ENCODE data around the gene FCN3.
"Not testable (repeated sequence)": the region's sequence is repeated elsewhere in the genome, so short reads cannot be mapped to it uniquely, and the experiment has no call there.

Gene FCN3

GRCh38 chr1:27413004-27413403, 38.4 kb upstream of the FCN3 start:
- TF ChIP-seq CTCF (IDR thresholded peaks at IDR 0.05; ENCODE audit: control insufficient read depth, extremely low read depth, insufficient read depth) = no peak
- H3K4me3 ChIP-seq (ENCODE audit: low read depth, low read length) = no peak overlapping the region
- DNase-seq (ENCODE audit: low read depth) = no peak

DNA sequence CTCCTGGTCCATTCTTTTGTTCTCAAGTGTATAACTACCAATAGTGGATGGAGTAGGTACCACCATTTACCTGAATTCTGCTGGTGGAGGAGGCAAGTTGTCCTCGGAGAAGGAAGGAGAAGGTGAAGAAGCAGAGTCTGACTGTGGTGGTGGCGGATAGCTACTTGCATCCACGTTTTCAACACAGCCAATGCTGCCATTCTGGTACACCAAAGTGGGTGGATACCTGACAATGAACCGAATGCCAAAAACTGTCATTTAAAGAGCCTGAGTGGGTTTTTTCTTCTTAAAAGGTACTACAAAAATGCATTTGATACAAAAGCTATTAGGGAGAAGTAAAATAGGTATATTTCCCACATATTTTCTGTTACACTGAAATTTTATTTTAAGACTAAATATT, 37.9 kb upstream of the FCN3 start:
- H3K4me3 ChIP-seq (ENCODE audit: low read depth, low read length) = no peak overlapping the region
- no peak for DNase-seq (ENCODE audit: low read depth)
- no peak for TF ChIP-seq CTCF (IDR thresholded peaks at IDR 0.05; ENCODE audit: control insufficient read depth, extremely low read depth, insufficient read depth)

GRCh38 chr1:27410709-27411108, 36.1 kb upstream of the FCN3 start:
- no peak for TF ChIP-seq CTCF (IDR thresholded peaks at IDR 0.05; ENCODE audit: control insufficient read depth, extremely low read depth, insufficient read depth)

DNA sequence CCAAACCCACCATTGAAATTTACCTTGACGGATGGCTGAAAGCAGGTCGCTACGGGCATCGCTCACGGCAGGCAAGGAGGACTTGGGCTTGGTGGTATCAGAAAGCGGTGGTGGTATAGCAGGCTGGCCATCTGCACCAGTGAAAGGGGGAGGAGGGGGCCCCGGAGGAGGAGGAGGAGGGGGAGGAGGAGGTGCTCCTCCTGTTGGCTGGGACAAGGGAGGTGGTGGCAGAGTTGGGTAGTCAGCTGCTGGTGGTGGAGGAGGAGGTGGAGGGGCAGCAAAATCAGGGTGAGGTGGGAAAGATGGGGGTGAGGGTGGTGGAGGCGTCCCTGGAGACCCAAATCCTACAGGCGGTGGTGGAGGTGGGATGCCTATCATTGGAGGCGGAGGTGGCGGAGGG, 35.0 kb upstream of the FCN3 start:
- no peak for TF ChIP-seq CTCF (IDR thresholded peaks at IDR 0.05; ENCODE audit: control insufficient read depth, extremely low read depth, insufficient read depth)
- no peak for DNase-seq (ENCODE audit: low read depth)
- H3K4me3 ChIP-seq (ENCODE audit: low read depth, low read length) = no peak overlapping the region

More at GRCh38 chr1:27410709-27411108, 36.1 kb upstream of the FCN3 start:
- H3K4me3 ChIP-seq (ENCODE audit: low read depth, low read length) = no peak overlapping the region
- DNase-seq (ENCODE audit: low read depth) = no peak

GRCh38 chr1:27408151-27408550, 33.5 kb upstream of the FCN3 start:
- no peak for TF ChIP-seq CTCF (IDR thresholded peaks at IDR 0.05; ENCODE audit: control insufficient read depth, extremely low read depth, insufficient read depth)
- H3K4me3 ChIP-seq (ENCODE audit: low read depth, low read length) = no peak overlapping the region
- no peak for DNase-seq (ENCODE audit: low read depth)

GRCh38 chr1:27406791-27407190, 32.2 kb upstream of the FCN3 start:
- H3K4me3 ChIP-seq (ENCODE audit: low read depth, low read length); DNase-seq (ENCODE audit: low read depth): not testable (repeated sequence)

DNA sequence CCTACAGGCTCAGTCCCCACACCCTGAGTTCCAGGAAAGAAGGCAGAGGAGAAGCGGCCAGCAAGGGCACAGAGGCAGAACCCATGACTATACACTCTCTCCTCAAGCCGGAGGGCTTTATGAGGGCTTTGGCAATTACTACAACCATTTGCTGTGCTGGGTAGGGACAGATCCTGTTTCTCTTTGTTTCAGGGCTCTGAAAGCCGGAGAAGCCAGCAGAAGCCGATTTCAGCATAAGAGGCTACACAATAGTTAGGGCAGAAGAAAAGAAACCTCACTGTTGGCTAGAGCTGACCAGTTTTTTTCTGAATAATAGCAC, 31.7 kb upstream of the FCN3 start:
- no peak overlapping the region for H3K4me3 ChIP-seq (ENCODE audit: low read depth, low read length)
- DNase-seq (ENCODE audit: low read depth) = no peak
- no peak for TF ChIP-seq CTCF (IDR thresholded peaks at IDR 0.05; ENCODE audit: control insufficient read depth, extremely low read depth, insufficient read depth)

DNA sequence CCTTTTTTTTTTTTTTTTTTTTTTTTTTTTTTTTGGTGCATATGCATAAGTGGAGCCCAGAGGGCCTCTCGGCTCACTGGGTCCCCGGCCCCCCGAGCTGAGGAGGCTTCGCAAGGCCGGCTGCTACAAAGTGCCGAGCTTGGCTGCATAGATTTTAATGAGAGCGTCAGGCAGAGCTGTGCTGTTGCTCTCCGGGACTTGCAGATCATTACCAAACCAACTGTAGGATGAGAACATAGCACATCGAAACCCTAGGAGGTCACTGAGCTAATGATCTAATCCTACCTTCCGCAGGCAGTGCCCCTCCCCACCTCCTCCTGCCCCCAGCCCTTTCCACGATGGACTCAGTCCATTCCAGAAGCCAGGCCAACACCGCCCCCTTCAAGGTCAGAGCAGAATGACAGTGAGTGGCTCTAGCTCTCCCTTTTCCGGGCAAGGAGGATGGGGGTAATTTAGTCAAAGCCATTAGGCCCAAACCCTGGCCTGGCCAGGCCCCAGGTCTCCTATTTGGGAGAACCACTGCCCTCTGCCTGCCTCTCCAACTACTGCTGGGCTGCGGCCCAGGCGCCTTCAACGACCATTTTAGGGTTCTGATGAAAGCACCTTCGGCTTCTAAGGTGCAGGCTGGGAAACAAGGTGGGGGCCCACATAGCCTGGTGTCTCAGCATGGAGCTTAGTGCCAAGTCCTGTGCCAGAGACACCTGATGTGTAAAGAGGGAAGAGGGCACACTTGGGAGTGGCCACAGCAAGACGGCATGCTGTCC, 31.2 kb upstream of the FCN3 start:
- DNase-seq (ENCODE audit: low read depth); H3K4me3 ChIP-seq (ENCODE audit: low read depth, low read length): not testable (repeated sequence)
